Right forelimb (tissue), 1 donor: ENCODE data around the gene CDC42BPA.
"Not testable (repeated sequence)": the region's sequence is repeated elsewhere in the genome, so short reads cannot be mapped to it uniquely, and the experiment has no call there.

Experiments
- DNase-seq: peaks from one replicate; pipeline ENCODE4 v3.0.0-alpha.2; 2018

Gene CDC42BPA

GRCh38 chr1:227308367-227309336 lies 9.6 kb downstream of the CDC42BPA start:
- no peak for DNase-seq

GRCh38 chr1:227306689-227307088 lies 11.6 kb downstream of the CDC42BPA start:
- DNase-seq, result no peak

- DNase-seq, result no peak
Measured at GRCh38 chr1:227305894-227306626, 12.2 kb downstream of the CDC42BPA start.

GRCh38 chr1:227304665-227305064 lies 13.6 kb downstream of the CDC42BPA start:
- no peak for DNase-seq

- DNase-seq, result no peak
Measured at GRCh38 chr1:227303662-227304061, 14.6 kb downstream of the CDC42BPA start.

GRCh38 chr1:227300682-227301081 lies 17.6 kb downstream of the CDC42BPA start:
- no peak for DNase-seq

- no peak for DNase-seq
Measured at GRCh38 chr1:227299688-227300087, 18.6 kb downstream of the CDC42BPA start.

GRCh38 chr1:227299241-227299627 lies 19.1 kb downstream of the CDC42BPA start:
- no peak for DNase-seq

GRCh38 chr1:227298512-227299240 lies 19.6 kb downstream of the CDC42BPA start:
- DNase-seq, result no peak

GRCh38 chr1:227297073-227297793 lies 21.1 kb downstream of the CDC42BPA start:
- DNase-seq, result no peak

- DNase-seq, result no peak
Measured at GRCh38 chr1:227295609-227296008, 22.7 kb downstream of the CDC42BPA start.

- no peak for DNase-seq
Measured at GRCh38 chr1:227285745-227286144, 32.5 kb downstream of the CDC42BPA start.

GRCh38 chr1:227281371-227281770 lies 36.9 kb downstream of the CDC42BPA start:
- no peak for DNase-seq

- DNase-seq, result no peak
Measured at GRCh38 chr1:227280836-227281235, 37.5 kb downstream of the CDC42BPA start.

GRCh38 chr1:227276156-227276693 lies 42.1 kb downstream of the CDC42BPA start:
- not testable (repeated sequence) for DNase-seq

GRCh38 chr1:227273557-227273956 lies 44.7 kb downstream of the CDC42BPA start:
- DNase-seq, result no peak

GRCh38 chr1:227272428-227272827 lies 45.9 kb downstream of the CDC42BPA start:
- no peak for DNase-seq

GRCh38 chr1:227270554-227270953 lies 47.7 kb downstream of the CDC42BPA start:
- DNase-seq, result no peak

GRCh38 chr1:227268943-227269342 lies 49.3 kb downstream of the CDC42BPA start:
- no peak for DNase-seq

GRCh38 chr1:227265891-227266290 lies 52.4 kb downstream of the CDC42BPA start:
- DNase-seq, result no peak

- no peak for DNase-seq
Measured at GRCh38 chr1:227263869-227264268, 54.4 kb downstream of the CDC42BPA start.

- no peak for DNase-seq
Measured at GRCh38 chr1:227261501-227261900, 56.8 kb downstream of the CDC42BPA start.
